ENCODE data around the gene GPR18. TPM values are rescaled to one million over a fixed set of nuclear protein-coding genes. Genes with fewer than 3 reads are reported as not detected.

The GPR18 gene
- total and polyA plus RNA-seq, 2 of the 4 experiments (the other 2 are of a cell fraction), result not detected

- dilution Hi-C loops (cut with HindIII; ENCODE audit: low sequenced_read_pairs, unreplicated experiment) (no loop called here), intact Hi-C loops (cut with micrococcal nuclease) (no loop called here), in situ Hi-C loops (cut with MboI; ENCODE audit: low sequenced_read_pairs) (no loop called here)
- Histone ChIP-seq H3K36me3 (ENCODE audit: control insufficient read depth, insufficient read depth, low read length) (peaks cover 2% of the 10 kb centered on the region; the same call in 1 of the 2 replicates), H2AK9ac (replicated peaks; ENCODE audit: low read depth, low read length, poor library complexity) (no peak overlapping the region), H3K4me1 (ENCODE audit: control insufficient read depth, insufficient read depth, low read length) (no peaks in the 10 kb centered on the region), H4K20me1 (ENCODE audit: insufficient read depth, low read length) (peaks cover 3% of the 10 kb centered on the region; the same call in 1 of the 2 replicates), H3K9me1 (ENCODE audit: insufficient read depth, low read length) (peaks cover 6% of the 10 kb centered on the region; the same call in 1 of the 2 replicates), H4K8ac (ENCODE audit: low read depth in 2 of 2, low read length in 2 of 2) (no peak overlapping the region), H2BK120ac (ENCODE audit: low read depth, low read length) (no peak overlapping the region), H3K27ac (ENCODE audit: insufficient read depth, low read length) (no peak overlapping the region), H2BK15ac (ENCODE audit: low read depth, low read length) (no peak overlapping the region), H4K5ac (ENCODE audit: low read depth, low read length) (no peak overlapping the region), H3K14ac (replicated peaks; ENCODE audit: low read depth, low read length) (no peak overlapping the region), H3K27me3 (ENCODE audit: control insufficient read depth, insufficient read depth, low read length) (no peaks in the 10 kb centered on the region), H3K56ac (ENCODE audit: extremely low read depth, insufficient read depth, low read length) (no peak overlapping the region), H2AK5ac (ENCODE audit: low read depth, low read length) (no peak overlapping the region), H4K91ac (ENCODE audit: insufficient read depth, low read depth, low read length) (no peak overlapping the region), H2BK20ac (ENCODE audit: low read depth, low read length) (no peak overlapping the region), H3K23ac (ENCODE audit: low read depth, low read length) (no peak overlapping the region), H3K9me3 (ENCODE audit: control insufficient read depth, insufficient read depth, low read length) (no peaks in the 10 kb centered on the region), H3K79me1 (ENCODE audit: low read depth in 1 of 2, low read length in 2 of 2) (peaks cover 3 to 5% of the 10 kb centered on the region in 2 experiments; a peak in 3 of 4 replicates), H3K4me2 (ENCODE audit: low read depth, low read length) (no peak overlapping the region), H3K4ac (ENCODE audit: low read depth, low read length) (no peak overlapping the region), H2AFZ (replicated peaks; ENCODE audit: low read length, poor library complexity) (no peak overlapping the region), H3K9ac (ENCODE audit: low read depth, low read length) (no peak overlapping the region), H3K18ac (ENCODE audit: low read depth, low read length) (no peak overlapping the region), H2BK5ac (ENCODE audit: low read depth, low read length, poor library complexity, severe bottlenecking) (no peak overlapping the region), H3K4me3 (ENCODE audit: insufficient read depth, low read depth, low read length) (no peak overlapping the region)
- ATAC-seq (ENCODE audit: low read depth) (no peak), DNase-seq (no peak)
- ChIA-PET CTCF (no interaction called here), POLR2A (ENCODE audit: unreplicated experiment) (no interaction called here)
- TF ChIP-seq CEBPB (IDR thresholded peaks at IDR 0.05; ENCODE audit: low read depth, low read length), result no peak
- no peak for TF ChIP-seq CTCF (conservative IDR thresholded peaks at IDR 0.05; ENCODE audit: low read depth, low read length)
- no peak for TF ChIP-seq MAZ (IDR thresholded peaks at IDR 0.05; ENCODE audit: borderline replicate concordance, low read depth, low read length)
- no peak for TF ChIP-seq SMC3 (IDR thresholded peaks at IDR 0.05; ENCODE audit: low read depth, low read length)
- TF ChIP-seq FOS (IDR thresholded peaks at IDR 0.05; ENCODE audit: low read depth, low read length), result no peak
- TF ChIP-seq BHLHE40 (IDR thresholded peaks at IDR 0.05; ENCODE audit: low read depth, low read length), result no peak
- TF ChIP-seq ELK1 (IDR thresholded peaks at IDR 0.05; ENCODE audit: borderline replicate concordance, low read depth, low read length), result no peak
- no peak for TF ChIP-seq POLR2A (IDR thresholded peaks at IDR 0.05; ENCODE audit: low read depth, low read length)
- TF ChIP-seq RCOR1 (IDR thresholded peaks at IDR 0.05; ENCODE audit: insufficient replicate concordance, low read length), result no peak
- TF ChIP-seq RFX5 (IDR thresholded peaks at IDR 0.05; ENCODE audit: low read depth, low read length), result no peak
- no peak for TF ChIP-seq USF2 (IDR thresholded peaks at IDR 0.05; ENCODE audit: low read depth, low read length)
- no peak for TF ChIP-seq RAD21 (IDR thresholded peaks at IDR 0.05; ENCODE audit: low read length)
- TF ChIP-seq NFE2L2 (IDR thresholded peaks at IDR 0.05; ENCODE audit: low read depth, low read length), result no peak
- TF ChIP-seq MXI1 (IDR thresholded peaks at IDR 0.05; ENCODE audit: borderline replicate concordance, low read depth, low read length), result no peak
- TF ChIP-seq MAFK (IDR thresholded peaks at IDR 0.05; ENCODE audit: low read depth, low read length), result no peak
- BruUV-seq (replicated peaks), result no TSS peak
- no CpG with 5 or more reads among the region's 4 CpGs for WGBS, 2 experiments (ENCODE audit: extremely low coverage in 2 of 2, insufficient read length in 1 of 2)
These were observed 41.8 kb upstream of the GPR18 start for GRCh38 chr13:99299920-99300341.

Data from IMR-90 (cell line).